Muscle layer of colon (tissue), 2 donors: ENCODE data around the gene DNAJC8.

ENCODE experiments used
- H3K27ac ChIP-seq: one replicate; pipeline ENCODE4 v1.7.0; 2013; ENCODE audit warnings: low read depth, mild to moderate bottlenecking, low read length, moderate library complexity
- H3K27me3 ChIP-seq, 2 donors: one replicate each; pipeline ENCODE4 v1.7.0; 2013; ENCODE audit warnings: low read length in 2 of 2, mild to moderate bottlenecking in 2 of 2; ENCODE audit not compliant: insufficient read depth in 2 of 2, control insufficient read depth in 1 of 2
- H3K36me3 ChIP-seq: one replicate; pipeline ENCODE4 v1.7.0; 2013; ENCODE audit warnings: mild to moderate bottlenecking, low read length; ENCODE audit not compliant: insufficient read depth
- H3K4me1 ChIP-seq: one replicate; pipeline ENCODE4 v1.7.0; 2013; ENCODE audit warnings: mild to moderate bottlenecking, low read length; ENCODE audit not compliant: insufficient read depth
- H3K4me3 ChIP-seq, 2 donors: one replicate each; pipeline ENCODE4 v1.7.0; 2013; ENCODE audit warnings: low read length in 2 of 2, low read depth in 1 of 2, mild to moderate bottlenecking in 1 of 2, moderate library complexity in 1 of 2
- H3K9ac ChIP-seq: one replicate; pipeline ENCODE4 v1.7.0; 2013; ENCODE audit warnings: low read length
- H3K9me3 ChIP-seq: one replicate; pipeline ENCODE4 v1.7.0; 2013; ENCODE audit warnings: mild to moderate bottlenecking, low read length
- donor health status: abdominal sarcoma.
- donor health status: Adenocarcinoma of cecum.

The DNAJC8 gene

DNA sequence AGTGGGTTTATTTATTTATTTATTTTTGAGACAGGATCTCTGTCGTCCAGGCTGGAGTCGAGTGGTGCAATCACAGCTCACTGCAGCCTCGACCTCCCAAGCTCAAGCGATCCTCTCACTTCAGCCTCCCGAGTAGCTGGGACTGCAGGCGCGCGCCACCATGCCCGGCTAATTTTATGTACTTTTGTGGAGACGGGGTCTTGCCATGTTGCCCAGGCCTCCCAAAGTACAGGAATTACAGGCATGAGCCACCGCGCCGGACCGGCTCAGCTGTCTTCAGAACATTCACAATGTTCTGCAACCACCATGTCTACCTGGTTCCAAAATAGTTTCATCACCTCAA lies 406 bp upstream of the DNAJC8 start:
- peaks cover 22% of the 10 kb centered on the region for H3K4me1 ChIP-seq
- H3K9me3 ChIP-seq = no peaks in the 10 kb centered on the region
- peak overlapping the region; percentile 86 to 95 for H3K4me3 ChIP-seq
- H3K9ac ChIP-seq = no peak overlapping the region
- peak overlapping the region; percentile 73 for H3K27ac ChIP-seq
- H3K36me3 ChIP-seq = peaks cover 9% of the 10 kb centered on the region
- H3K27me3 ChIP-seq = no peaks in the 10 kb centered on the region

DNA sequence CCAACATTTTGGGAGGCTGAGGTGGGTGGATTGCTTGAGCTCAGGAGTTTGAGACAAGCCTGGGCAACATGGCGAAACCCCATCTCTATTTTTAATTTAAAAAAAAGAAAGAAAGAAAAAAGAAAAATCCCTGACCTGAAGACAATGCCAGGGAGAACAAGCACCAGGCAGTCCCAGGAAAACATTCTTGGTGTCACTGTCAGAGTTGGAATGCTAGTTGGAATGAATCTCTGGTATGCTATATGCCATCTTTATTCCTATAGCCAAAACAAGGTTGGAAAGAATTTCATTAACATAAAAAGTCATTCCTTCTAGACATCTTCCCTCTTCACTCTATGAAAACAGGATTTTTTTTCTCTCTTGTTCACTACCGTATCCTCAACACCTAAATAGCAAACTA lies 2.8 kb downstream of the DNAJC8 start:
- no peak overlapping the region for H3K9ac ChIP-seq
- no peak overlapping the region for H3K4me3 ChIP-seq
- H3K27me3 ChIP-seq = no peaks in the 10 kb centered on the region
- H3K9me3 ChIP-seq = no peaks in the 10 kb centered on the region
- H3K4me1 ChIP-seq = peaks cover 12% of the 10 kb centered on the region
- H3K27ac ChIP-seq = no peak overlapping the region
- peaks cover 15% of the 10 kb centered on the region for H3K36me3 ChIP-seq

- no peaks in the 10 kb centered on the region for H3K9me3 ChIP-seq
- H3K4me1 ChIP-seq = peaks cover 12% of the 10 kb centered on the region
- no peak overlapping the region for H3K4me3 ChIP-seq
- H3K36me3 ChIP-seq = peaks cover 21% of the 10 kb centered on the region
- H3K9ac ChIP-seq = no peak overlapping the region
- no peaks in the 10 kb centered on the region for H3K27me3 ChIP-seq
- H3K27ac ChIP-seq = no peak overlapping the region
Observed at GRCh38 chr1:28229089-28229488, 3.7 kb downstream of the DNAJC8 start.

- Histone ChIP-seq H3K27ac (no peak overlapping the region), H3K4me3 (no peak overlapping the region), H3K4me1 (no peaks in the 10 kb centered on the region), H3K9ac (no peak overlapping the region), H3K27me3 (no peaks in the 10 kb centered on the region), H3K36me3 (peaks cover 18% of the 10 kb centered on the region), H3K9me3 (no peaks in the 10 kb centered on the region)
Observed at GRCh38 chr1:28213315-28213714, 19.5 kb downstream of the DNAJC8 start.

DNA sequence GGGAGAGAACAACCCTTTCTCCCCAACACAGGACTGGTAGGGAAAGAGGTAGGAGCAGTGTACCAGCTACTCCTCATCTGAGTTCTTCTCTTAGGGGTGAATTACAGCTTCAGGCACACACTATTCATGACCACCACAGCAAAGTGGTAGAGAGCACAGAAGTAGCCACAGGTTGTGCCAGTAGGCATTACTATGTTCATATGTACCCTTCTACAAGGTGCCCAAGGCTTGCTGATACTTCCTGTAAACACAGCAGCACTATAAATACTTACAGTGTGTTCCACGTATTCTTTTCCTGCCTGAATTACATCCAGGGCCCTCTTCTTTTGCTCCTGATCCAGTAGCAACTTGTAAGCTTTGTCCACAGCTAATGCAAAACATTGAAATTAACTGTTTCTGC lies 23.1 kb downstream of the DNAJC8 start:
- Histone ChIP-seq H3K9me3 (no peaks in the 10 kb centered on the region), H3K36me3 (peaks cover 21% of the 10 kb centered on the region)

GRCh38 chr1:28208818-28209441 lies 23.9 kb downstream of the DNAJC8 start:
- H3K27ac ChIP-seq = no peak overlapping the region

More for the DNA sequence above, 23.1 kb downstream of the DNAJC8 start:
- Histone ChIP-seq H3K9ac (no peak overlapping the region), H3K27ac (no peak overlapping the region), H3K4me1 (no peaks in the 10 kb centered on the region), H3K27me3 (no peaks in the 10 kb centered on the region), H3K4me3 (no peak overlapping the region)

DNA sequence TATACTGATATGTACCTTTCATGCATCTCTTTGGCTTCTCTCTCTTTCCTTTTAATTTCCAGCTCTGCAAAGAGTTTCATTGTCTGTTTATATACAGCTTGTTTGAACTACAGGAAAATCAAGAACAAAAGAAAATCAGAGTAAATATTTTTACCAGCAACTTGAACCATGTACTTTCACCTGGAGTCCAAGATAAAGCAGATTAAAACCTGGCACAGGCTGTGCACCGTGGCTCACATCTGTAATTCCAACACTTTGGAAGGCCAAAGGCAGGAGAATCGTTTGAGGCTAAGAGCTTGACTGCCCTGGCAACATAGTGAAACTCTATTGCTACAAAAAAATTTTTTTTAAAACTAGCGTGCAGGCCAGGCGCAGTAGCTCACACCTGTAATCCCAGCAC lies 27.6 kb downstream of the DNAJC8 start:
- H3K27me3 ChIP-seq = no peaks in the 10 kb centered on the region
- peaks cover 47% of the 10 kb centered on the region for H3K36me3 ChIP-seq
- no peak overlapping the region for H3K9ac ChIP-seq
- H3K9me3 ChIP-seq = no peaks in the 10 kb centered on the region
- H3K27ac ChIP-seq = no peak overlapping the region
- H3K4me3 ChIP-seq = no peak overlapping the region
- no peaks in the 10 kb centered on the region for H3K4me1 ChIP-seq

More at GRCh38 chr1:28208818-28209441, 23.9 kb downstream of the DNAJC8 start:
- Histone ChIP-seq H3K4me1 (no peaks in the 10 kb centered on the region), H3K9ac (no peak overlapping the region), H3K4me3 (no peak overlapping the region), H3K27me3 (no peaks in the 10 kb centered on the region), H3K36me3 (peaks cover 29% of the 10 kb centered on the region), H3K9me3 (no peaks in the 10 kb centered on the region)

- H3K27ac ChIP-seq = no peak overlapping the region
- H3K36me3 ChIP-seq = peaks cover 54% of the 10 kb centered on the region
- H3K4me1 ChIP-seq = no peaks in the 10 kb centered on the region
Observed at GRCh38 chr1:28200234-28200873, 32.5 kb downstream of the DNAJC8 start.

DNA sequence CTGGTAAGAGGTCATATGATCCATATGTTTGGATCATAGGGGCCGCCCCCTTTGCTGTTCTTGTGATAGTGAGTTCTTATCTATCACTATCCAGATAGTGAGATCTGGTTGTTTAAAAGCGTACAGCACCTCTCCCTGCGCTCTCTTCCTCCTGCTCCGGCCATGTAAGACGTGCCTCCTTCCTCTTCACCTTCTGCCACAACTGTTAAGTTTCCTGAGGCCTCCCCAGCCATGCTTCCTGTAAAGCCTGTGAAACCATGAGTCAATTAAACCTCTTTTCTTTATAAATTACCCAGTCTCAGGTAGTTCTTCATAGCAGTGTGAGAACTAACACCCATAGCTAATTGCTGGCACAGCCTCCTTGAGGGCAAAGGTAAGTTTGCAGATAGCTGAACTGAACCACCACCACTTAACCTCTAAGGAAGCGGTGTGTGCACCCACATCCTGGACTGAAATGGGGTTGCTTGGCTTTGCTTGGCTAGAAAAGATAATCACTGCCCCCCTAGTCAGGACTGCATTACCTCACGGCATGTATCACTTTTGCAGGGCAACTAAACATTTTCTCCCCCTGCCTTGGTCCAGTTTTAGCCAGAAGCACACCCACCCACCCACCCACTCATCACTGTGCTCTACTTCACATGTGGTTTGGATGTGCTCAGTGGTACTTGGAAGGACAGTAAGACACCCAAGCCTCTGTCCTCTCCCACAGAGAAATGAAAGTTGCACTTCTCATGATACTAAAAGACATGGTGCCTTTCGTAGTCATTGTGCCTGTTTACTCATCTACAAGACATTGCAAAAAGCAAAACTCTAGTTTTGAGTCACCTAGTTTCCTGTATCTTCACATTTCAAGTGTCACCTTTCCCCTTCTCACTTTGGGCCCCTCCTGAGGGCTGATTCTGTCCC lies 33.2 kb downstream of the DNAJC8 start:
- Histone ChIP-seq H3K4me3 (no peak overlapping the region), H3K9ac (no peak overlapping the region), H3K27me3 (no peaks in the 10 kb centered on the region), H3K4me1 (no peaks in the 10 kb centered on the region), H3K27ac (no peak overlapping the region), H3K9me3 (no peaks in the 10 kb centered on the region), H3K36me3 (peaks cover 49% of the 10 kb centered on the region)

More at GRCh38 chr1:28200234-28200873, 32.5 kb downstream of the DNAJC8 start:
- no peaks in the 10 kb centered on the region for H3K27me3 ChIP-seq
- H3K9ac ChIP-seq = no peak overlapping the region
- no peaks in the 10 kb centered on the region for H3K9me3 ChIP-seq
- H3K4me3 ChIP-seq = no peak overlapping the region

DNA sequence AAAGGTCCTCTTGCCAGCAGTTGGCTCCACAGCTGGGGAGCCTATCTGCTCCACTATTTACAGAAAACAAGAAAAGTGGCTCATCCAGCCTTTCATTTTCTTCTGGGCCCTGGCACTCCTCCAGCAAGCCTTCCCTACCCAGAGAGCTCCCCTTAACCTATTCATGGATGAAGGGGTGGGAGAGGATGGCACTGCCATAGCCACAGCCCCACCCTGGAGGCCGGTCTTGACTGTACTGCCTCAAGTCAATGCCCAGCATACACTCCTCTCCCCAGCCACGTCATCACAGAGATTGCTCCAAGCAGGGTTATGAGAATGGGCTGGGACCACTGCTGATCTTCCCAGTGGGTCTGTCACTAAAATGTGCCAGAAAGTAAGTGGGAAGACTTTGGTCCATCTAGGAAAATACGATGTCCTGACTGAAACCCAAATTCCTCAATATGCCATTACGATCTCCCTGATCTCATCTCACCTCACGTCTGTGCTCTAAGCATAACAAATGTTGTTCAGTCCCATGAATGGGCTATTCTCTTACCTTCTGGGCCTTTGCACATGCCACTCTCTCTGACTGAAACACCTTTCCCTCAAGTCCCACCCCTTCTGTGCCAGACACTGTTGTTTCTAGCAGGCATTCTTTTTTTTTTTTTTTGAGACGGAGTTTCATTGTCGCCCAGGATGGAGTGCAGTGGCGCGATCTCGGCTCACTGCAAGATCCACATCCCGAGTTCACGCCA lies 35.0 kb downstream of the DNAJC8 start:
- H3K9ac ChIP-seq = no peak overlapping the region
- H3K4me1 ChIP-seq = no peaks in the 10 kb centered on the region
- no peaks in the 10 kb centered on the region for H3K27me3 ChIP-seq
- no peak overlapping the region for H3K4me3 ChIP-seq
- H3K27ac ChIP-seq = no peak overlapping the region
- H3K9me3 ChIP-seq = no peaks in the 10 kb centered on the region
- peaks cover 32% of the 10 kb centered on the region for H3K36me3 ChIP-seq

DNA sequence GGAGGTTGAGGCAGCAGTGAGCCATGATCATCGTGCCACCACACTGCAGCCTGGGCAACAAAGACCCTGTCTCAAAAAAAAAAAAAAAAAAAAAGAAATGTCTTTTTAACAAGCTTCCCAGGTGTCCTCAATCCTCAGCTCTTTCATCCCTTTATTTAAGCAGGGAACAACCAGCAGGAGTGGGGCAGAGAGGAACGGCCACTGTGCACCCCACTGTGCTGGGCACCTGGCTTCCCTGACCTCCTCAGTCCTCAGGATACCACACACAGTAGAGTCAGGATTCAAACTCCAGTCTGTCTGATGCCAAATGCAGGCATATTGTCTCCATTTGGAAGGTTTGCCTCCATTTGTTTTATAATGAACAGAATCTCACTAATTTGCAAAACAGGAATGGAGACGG lies 36.5 kb downstream of the DNAJC8 start:
- H3K9ac ChIP-seq = no peak overlapping the region
- H3K27ac ChIP-seq = no peak overlapping the region
- no peaks in the 10 kb centered on the region for H3K27me3 ChIP-seq
- H3K9me3 ChIP-seq = no peaks in the 10 kb centered on the region
- no peak overlapping the region for H3K4me3 ChIP-seq
- no peaks in the 10 kb centered on the region for H3K4me1 ChIP-seq
- H3K36me3 ChIP-seq = peaks cover 29% of the 10 kb centered on the region
